NCI-H2196 treated with DMSO at 0.1 percent for 48 hours (cell line): ENCODE data around the gene CHRNB1.

Experiments used
- DNase-seq: peaks from one replicate; lab custom pipeline; 2025; ENCODE audit not compliant: unreplicated experiment; lab: John Stamatoyannopoulos, UW

The CHRNB1 gene

GRCh38 chr17:7437950-7438614 is 6.8 kb upstream of the CHRNB1 start:
- DNase-seq, result no peak

DNA sequence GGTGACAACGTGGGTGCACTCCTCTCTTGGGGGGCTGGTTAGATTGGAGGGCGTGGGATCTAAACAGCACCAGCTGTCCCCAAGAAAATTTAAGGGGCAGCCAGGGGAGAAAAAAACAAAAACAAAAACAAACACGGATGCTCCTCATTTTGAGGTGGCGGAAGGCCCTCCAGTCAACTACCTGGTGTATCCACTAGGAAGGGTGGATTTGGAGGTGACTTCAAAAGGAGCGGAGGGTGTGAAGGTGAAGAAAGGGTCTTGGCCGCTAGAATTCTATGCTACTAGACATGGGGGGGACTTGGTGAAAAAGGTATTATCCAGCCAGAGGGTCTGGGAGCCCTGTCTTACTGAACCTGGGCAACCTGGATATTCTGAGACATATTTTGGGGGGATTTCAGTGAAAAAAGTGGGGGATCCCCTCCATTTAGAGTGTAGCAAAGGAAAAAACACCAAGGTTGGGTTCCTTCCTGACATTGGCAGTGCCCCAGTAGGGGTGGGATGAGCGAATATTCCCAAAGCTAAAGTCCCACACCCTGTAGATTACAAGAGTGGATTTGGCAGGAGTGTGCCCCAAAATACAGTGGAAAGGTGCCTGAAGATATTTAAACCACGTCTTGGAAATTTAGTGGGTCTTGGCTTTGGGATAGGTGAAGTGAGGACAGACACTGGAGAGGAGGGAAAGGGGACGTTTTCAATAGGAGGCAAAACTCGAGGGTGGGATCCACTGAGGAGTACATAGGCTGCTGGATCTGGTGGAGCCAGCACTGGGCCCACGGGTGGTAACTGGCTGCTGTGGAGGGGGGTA is 6.0 kb upstream of the CHRNB1 start:
- DNase-seq, result no peak

- no peak for DNase-seq
Measured at GRCh38 chr17:7439462-7440112, 5.3 kb upstream of the CHRNB1 start, which contains the start of gene FGF11. FGF11 (plus strand) TSS chr17:7439512; CDS start chr17:7439621, 109 bp downstream.

GRCh38 chr17:7440113-7440833 is 4.6 kb upstream of the CHRNB1 start:
- DNase-seq, result no peak

- DNase-seq, result no peak
Measured at GRCh38 chr17:7440834-7441195, 4.0 kb upstream of the CHRNB1 start.

DNA sequence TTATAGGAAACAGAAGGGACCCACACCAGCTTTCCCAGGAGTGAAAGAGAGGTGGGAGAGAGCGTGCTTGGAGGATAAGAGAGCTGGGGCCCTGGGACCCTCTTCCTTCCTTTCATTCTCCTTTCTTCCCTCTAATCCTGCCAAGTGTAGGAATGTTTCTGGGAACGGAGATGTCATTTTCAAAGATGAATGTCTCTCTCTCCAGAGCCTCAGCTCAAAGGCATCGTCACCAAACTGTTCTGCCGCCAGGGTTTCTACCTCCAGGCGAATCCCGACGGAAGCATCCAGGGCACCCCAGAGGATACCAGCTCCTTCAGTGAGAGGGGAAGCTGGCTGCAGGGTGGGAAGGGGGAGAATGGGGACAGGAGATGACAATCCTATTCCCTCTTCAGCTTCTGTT is 3.6 kb upstream of the CHRNB1 start:
- DNase-seq, result no peak

GRCh38 chr17:7442142-7442541 is 2.7 kb upstream of the CHRNB1 start:
- DNase-seq, result no peak

- no peak for DNase-seq
Measured at GRCh38 chr17:7443499-7444485, 1.1 kb upstream of the CHRNB1 start.

GRCh38 chr17:7445619-7445968 is 733 bp downstream of the CHRNB1 start:
- DNase-seq, result peak; percentile 64

DNA sequence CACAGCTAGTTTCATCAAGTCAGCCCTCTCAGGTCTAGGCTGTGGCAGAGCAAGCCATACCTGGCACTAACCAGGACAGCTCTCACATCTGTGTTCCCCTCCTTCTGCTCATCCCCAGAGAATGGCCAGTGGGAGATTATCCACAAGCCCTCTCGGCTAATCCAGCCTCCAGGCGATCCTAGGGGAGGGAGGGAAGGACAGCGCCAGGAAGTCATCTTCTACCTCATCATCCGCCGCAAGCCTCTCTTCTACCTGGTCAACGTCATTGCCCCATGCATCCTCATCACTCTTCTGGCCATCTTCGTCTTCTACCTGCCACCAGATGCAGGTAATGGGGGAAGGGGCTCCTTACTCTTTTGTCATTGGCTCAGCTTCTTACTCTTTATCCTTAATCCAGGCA is 3.6 kb downstream of the CHRNB1 start:
- no peak for DNase-seq

DNA sequence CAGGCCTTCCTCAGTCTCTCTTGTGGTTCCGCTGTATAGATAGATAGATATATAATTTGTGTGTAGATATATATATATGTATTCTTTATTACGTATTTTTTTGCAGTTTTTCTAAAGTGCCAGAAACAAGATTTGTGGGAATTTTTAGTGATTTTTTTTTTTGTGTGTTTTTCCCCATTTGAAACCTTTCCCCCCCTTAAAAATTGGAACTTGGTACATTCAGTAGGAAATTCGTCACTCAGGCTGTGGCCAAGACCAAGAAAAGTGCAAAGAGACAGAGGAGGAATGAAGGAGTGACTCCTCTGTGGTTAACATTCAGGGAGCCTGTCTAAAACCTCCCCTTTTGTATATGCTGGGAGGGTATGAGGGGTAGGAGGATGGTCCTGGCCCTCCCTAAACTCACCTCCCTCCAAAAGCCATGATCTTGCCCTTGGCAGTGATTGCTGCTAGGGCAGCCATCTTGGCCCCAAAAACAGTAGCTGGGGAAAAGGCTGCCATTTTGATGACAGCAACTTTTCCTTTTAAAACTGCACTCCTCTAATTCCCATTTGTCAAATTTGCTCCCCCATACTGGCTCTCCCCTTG is 15.2 kb downstream of the CHRNB1 start:
- no peak for DNase-seq

- no peak for DNase-seq
Measured at GRCh38 chr17:7460850-7461660, 16.2 kb downstream of the CHRNB1 start.

GRCh38 chr17:7462474-7463371 is 17.9 kb downstream of the CHRNB1 start:
- no peak for DNase-seq

GRCh38 chr17:7463372-7463846 is 18.5 kb downstream of the CHRNB1 start:
- DNase-seq, result no peak

DNA sequence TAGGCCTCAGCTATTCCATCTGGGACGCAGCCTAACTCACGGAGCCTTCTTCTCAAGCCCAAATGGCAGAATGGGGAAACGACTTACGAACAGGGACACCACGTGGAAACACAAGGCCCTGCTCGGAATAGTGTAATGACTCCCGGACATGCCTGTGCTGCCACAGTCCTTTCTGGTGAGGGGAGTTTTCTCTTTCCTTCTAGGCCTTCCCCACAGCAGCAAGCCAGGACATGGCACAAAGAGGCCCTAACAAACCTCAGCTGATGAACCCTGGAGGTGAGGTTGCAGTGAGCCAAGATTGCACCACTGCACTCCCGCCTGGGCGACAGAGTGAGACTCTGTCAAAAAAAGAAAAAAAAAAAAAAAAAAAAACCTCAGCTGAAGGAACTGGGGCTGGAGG is 19.2 kb downstream of the CHRNB1 start:
- no peak for DNase-seq

GRCh38 chr17:7465597-7466275 is 20.9 kb downstream of the CHRNB1 start:
- no peak for DNase-seq

GRCh38 chr17:7466318-7466638 is 21.4 kb downstream of the CHRNB1 start:
- no peak for DNase-seq
